ENCODE measurements around the gene RAB11B.

GRCh38 chr19:8352134-8352827, 37.9 kb upstream of the RAB11B start:
- TF ChIP-seq, protein P1, sequence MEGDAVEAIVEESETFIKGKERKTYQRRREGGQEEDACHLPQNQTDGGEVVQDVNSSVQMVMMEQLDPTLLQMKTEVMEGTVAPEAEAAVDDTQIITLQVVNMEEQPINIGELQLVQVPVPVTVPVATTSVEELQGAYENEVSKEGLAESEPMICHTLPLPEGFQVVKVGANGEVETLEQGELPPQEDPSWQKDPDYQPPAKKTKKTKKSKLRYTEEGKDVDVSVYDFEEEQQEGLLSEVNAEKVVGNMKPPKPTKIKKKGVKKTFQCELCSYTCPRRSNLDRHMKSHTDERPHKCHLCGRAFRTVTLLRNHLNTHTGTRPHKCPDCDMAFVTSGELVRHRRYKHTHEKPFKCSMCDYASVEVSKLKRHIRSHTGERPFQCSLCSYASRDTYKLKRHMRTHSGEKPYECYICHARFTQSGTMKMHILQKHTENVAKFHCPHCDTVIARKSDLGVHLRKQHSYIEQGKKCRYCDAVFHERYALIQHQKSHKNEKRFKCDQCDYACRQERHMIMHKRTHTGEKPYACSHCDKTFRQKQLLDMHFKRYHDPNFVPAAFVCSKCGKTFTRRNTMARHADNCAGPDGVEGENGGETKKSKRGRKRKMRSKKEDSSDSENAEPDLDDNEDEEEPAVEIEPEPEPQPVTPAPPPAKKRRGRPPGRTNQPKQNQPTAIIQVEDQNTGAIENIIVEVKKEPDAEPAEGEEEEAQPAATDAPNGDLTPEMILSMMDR (IDR thresholded peaks at IDR 0.05) = no peak
- TF ChIP-seq POLR2A (IDR thresholded peaks at IDR 0.05) = no peak
